Ramos (cell line): ENCODE results near the gene TEX54.
"Not testable (repeated sequence)": the region's sequence is repeated elsewhere in the genome, so short reads cannot be mapped to it uniquely, and the experiment has no call there.

Source experiments
- in situ Hi-C: fragments of 300-500 bp; cut with MboI; formaldehyde crosslinking; loops from one replicate; pipeline ENCODE4 v1.14.3; 2022; ENCODE audit warnings: low sequenced_read_pairs; ENCODE audit not compliant: unreplicated experiment

The TEX54 gene

DNA sequence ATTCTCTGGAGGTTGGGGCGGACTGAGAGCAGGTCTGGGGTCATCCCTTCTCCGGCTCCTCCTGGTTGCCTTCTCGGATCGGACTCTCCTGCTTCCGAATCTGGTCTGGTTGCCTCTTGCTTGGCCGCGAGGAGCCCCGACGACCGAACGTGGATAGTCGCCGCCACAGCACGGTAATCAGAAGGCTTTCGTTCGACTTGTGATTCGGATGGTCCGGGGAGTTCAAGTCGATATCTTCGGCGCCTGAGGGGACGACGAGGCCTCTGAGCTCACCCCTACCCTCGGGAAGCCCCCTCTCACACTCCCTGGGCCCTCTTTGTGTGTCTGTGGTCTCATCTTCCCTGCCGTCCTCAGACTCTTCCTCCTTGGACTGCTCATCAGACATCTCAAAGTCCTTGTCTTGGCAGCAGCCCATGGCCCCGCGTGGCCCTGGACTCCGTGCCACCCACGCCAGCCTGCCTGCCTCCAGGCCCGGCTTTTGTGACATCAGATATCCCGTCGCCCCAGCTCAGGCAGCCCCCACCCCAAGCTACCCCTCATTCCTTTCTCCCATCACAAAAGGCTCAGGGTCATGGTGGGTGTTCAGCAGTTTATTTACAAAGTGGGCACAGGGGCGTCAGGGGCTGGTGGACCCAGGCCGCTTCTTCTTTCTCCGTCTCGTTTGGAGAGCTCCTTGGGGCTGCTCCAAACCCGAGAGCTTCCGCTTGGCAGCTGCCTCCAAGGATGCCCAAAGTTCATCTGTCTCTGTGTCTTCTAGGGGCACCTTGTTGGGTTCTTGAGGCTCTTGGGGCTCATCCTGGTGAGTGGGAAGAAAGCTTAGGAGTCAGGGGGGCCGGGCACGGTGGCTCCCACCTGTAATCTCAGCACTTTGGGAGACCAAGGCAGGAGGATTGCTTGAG, at the start of gene TEX54:
Gene TEX54 (minus strand): TSS at position 506 of the 899 bp plus-strand sequence.
- in situ Hi-C loops, result loop anchor here (25.0 kb wide), 1 partner anchor 1405 kb away; the partner anchor contains the start of genes DNAJC4, FKBP2, NUDT22 and PPP1R14B

DNA sequence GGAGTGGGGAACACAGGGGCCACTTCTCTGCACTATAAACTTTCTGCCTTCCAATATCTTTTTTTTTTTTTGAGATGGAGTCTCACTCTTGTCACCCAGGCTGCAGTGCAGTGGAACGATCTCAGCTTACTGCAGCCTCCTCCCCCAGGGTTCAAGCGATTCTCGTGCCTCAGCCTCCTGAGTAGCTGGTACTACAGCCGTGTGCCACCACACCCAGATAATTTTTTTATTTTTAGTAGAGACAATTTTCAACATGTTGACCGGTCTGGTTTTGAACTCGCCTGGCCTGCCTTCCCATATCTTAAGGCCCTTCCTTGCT, 49.7 kb upstream of the TEX54 start:
- in situ Hi-C loops, result loop anchor here (25.0 kb wide), 1 partner anchor 470 kb away; the partner anchor contains the start of gene SCGB1A1

DNA sequence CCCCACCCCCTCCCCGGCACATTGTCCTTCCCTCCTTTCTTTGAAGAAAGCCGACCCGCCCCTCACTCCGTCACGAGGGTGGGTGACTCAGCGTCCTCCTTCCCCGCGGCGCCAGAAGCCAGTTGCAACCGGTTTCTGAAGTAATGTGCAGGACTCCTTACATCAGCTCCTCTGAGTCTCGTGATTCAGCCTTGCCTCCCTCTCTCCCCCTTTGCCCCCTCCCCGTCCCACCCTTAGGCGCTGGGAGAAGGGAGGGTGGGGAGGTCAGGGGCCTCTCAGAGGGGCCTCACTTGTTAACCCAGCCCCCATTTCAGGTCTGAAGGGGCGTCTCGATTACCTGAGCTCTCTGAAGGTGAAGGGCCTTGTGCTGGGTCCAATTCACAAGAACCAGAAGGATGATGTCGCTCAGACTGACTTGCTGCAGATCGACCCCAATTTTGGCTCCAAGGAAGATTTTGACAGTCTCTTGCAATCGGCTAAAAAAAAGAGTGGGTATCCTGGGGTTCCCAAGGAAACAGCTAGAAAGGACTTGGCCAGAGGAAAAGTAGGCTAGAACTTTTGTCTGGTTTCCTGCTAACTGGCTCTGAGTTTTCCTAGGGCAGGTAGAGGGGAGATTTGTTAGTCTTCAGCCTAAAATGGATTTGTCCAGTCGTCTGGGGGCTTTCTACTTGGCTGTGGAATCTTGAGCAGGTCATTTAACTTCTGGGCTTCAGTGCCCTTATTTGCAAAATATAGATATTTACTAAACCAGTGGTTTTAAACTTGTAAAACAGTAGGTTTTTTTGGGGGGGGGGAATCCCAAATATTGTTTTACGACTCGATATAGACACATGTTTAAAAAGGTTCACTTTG, 49.2 kb upstream of the TEX54 start:
- in situ Hi-C loops, result loop anchor here (25.0 kb wide), 1 partner anchor 470 kb away; the partner anchor contains the start of gene SCGB1A1

DNA sequence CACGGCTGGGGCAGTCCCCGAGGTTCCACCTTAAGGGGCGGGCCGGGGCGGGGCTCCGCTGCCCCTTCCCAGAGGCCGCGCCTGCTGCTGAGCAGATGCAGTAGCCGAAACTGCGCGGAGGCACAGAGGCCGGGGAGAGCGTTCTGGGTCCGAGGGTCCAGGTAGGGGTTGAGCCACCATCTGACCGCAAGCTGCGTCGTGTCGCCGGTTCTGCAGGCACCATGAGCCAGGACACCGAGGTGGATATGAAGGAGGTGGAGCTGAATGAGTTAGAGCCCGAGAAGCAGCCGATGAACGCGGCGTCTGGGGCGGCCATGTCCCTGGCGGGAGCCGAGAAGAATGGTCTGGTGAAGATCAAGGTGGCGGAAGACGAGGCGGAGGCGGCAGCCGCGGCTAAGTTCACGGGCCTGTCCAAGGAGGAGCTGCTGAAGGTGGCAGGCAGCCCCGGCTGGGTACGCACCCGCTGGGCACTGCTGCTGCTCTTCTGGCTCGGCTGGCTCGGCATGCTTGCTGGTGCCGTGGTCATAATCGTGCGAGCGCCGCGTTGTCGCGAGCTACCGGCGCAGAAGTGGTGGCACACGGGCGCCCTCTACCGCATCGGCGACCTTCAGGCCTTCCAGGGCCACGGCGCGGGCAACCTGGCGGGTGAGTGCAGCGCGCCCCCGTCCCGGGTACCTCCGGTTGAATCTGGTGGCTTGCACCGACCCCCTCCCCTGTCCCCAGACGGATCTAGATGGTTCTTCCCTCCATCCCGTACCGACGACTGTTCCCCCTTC, 48.4 kb upstream of the TEX54 start, which contains the start of gene SLC3A2:
Gene SLC3A2 (plus strand): TSS at position 94 of the 776 bp plus-strand sequence. CDS start 128 bp downstream, at position 222.
- in situ Hi-C loops, result loop anchor here (25.0 kb wide), 1 partner anchor 469 kb away; the partner anchor contains the start of gene SCGB1A1

DNA sequence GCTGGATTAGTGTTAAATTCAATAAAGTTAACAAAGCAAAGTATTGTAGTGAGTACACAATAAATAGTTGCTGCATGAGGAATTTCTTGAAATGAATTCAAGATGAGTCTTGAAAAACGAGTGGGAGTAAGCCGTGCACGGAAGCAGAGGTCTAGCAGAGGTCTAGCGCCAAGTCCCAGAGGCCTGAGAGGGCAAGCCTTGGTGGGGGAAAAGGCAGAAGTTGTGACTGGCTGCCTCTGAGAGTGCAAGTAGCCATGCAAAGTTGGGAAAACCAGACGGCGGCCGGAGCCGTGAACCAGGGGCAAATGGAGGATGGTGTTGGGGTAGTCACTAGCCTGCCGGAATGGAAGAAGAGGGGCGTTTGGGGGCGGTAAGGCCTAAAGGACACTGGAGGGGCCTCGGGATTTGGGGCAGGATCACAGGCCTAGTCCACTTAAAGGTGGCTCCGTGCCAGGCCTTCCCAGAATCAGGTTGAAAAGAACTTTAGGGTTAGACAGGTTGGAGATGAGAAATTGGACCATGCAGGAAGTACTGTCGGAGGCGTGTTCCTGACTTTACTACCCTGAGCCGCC, 47.7 kb upstream of the TEX54 start:
- in situ Hi-C loops, result loop anchor here (25.0 kb wide), 1 partner anchor 468 kb away; the partner anchor contains the start of gene SCGB1A1

DNA sequence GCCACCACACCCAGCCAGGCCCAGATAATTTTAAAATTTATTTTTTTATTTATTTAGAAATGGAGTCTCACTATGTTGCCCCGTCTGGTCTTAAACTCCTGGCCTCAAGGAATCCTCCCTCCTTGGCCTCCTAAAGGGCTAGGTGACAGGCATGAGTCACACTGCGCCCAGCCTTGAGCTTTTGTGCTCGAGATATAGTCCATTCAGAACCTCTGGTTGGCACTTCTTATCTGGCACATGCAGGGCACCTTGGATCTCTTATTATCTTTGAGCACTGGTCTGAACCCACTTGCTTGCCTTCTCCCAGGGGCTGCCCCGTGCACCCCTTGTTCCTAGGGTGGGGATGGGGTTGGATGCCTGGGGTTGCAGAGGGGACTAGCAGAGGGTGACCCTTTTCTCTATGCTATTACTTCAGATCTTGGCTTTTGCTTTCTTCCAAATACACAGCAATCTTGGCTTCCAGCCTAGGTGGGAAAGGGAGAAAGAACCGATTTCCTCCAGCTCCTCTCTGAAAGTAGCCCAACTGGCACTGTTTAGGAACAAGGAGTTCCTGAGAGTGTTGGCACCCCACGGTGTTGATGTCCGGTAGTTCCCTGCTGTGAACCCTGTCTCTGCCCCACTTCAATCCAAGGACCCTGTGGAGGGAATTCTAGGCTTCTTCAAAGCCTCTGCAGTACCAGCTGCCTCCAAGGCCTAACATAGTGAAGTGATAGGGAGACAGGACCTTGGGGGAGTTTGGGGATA, 46.8 kb upstream of the TEX54 start:
- in situ Hi-C loops, result loop anchor here (25.0 kb wide), 1 partner anchor 467 kb away; the partner anchor contains the start of gene SCGB1A1

DNA sequence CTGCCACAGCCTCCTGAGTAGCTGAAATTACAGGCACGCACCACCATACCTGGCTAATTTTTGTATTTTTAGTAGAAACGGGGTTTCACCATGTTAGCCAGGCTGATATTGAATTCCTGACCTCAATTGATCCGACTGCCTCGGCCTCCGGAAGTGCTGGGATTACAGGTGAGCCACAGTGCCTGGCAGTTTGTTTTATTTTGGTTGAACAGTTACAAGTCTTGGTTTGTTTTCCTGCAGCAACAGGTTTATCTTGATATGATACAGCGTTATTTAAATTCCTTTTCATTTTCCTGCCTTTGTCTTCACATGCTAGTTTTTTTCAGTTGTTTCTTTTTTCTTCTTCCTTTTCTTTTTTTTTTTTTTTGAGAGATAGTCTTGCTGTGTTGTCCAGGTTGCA, 44.1 kb upstream of the TEX54 start:
- in situ Hi-C loops, result loop anchor here (25.0 kb wide), 1 partner anchor 464 kb away; the partner anchor contains the start of gene SCGB1A1

DNA sequence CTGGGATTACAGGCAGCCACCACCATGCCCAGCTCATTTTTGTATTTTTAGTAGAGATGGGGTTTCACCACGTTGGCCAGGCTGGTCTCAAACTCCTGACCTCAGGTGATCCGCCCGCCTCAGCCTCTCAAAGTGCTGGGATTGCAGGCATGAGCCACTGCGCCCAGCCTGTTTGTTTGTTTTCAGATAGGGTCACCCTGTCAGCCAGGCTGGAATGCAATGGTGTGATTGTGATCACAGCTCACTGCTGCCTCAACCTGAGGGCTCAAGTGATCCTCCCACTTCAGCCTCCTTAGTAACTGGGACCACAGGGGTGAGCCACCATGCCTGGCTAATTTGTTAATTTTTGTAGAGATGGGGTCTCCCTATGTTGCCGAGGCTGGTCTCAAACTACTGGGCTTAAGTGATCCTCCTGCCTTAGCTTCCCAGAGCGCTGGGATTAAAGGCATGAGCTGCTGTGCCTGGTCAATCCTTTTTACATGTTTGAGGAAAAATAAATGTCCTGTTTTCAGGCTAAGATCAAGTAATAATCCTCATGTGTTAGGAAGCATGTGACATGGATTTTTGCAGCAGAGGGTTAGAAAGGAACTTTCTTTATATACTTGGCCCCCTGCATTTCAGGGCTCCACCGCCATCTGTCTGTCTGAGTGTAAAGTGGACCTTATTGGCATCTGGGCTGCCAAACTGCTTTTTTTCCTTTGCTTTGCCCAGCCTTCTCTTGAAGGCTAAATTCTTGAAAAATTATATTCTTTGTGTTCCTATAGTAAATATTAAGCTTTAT, 43.2 kb upstream of the TEX54 start:
- in situ Hi-C loops, result loop anchor here (25.0 kb wide), 1 partner anchor 464 kb away; the partner anchor contains the start of gene SCGB1A1

DNA sequence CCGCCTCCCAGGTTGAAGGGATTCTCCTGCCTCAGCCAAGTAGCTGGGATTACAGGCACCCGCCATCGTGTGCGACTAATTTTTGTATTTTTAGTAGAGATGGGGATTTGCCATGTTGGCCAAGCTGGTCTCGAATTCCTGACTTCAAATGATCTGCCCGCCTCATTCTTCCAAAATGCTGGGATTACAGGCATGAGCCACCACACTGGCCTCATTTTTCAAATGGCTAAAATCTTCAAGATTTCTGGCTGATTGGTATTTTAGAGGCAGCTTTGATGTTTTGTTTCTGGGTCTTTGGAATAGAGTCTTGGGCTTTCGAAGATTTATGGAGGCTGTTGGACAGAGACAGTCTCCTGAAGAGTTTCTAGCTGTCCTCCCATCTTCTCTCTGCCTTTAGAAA, 42.2 kb upstream of the TEX54 start:
- in situ Hi-C loops, result loop anchor here (25.0 kb wide), 1 partner anchor 463 kb away; the partner anchor contains the start of gene SCGB1A1

DNA sequence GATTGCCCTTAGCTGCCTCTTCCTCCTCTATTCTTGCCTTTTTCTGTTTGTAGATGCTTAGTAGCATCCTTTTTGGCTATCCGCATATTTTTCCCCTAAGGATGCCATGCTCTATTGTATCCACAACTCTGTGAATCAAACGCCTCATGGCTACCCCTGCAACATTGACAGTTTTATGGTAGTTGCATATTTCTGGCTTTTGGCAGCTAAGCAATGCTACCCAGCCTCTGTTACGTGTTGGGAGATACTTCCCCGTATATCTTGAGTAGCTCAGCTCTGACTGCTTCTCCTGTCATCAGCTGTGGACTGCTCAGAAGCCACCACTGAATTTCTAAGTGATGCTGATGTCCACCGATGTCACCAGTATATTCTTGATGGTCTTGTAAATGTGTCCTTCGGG, 33.0 kb upstream of the TEX54 start:
- in situ Hi-C loops, result no loop called here

DNA sequence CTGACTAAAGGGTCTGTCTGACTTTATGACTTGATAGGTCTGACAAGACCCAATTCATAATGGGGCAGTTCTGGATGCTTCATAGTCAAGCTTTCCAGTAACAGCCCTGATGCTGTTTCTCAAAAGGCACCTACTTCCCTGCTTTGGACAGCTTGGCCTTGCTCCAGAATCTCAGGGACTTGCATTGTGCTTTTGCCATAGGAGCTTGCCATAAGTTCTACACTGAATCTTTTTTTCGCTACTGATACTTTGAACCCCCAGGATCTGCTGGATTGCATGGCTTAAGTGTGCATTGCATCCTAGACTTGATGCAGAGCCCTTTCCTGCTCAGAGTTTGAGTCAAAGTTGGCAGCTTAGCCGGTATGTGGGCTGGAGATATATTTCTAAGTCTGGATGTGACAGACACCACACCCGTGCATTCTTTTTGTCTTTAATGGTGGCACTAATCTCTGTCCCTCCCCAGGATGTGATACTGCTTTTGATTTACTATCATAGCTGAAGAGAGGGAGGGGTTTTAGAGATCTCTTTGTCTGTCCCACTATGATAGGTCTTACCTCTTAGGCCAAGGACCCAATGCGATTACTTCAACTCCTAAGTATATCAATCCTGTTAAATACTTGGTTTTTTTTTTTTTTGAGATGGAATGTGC, 31.2 kb upstream of the TEX54 start:
- in situ Hi-C loops, result loop anchor here (5.0 kb wide), 1 partner anchor 77 kb away; the partner anchor contains the start of gene TMEM179B

DNA sequence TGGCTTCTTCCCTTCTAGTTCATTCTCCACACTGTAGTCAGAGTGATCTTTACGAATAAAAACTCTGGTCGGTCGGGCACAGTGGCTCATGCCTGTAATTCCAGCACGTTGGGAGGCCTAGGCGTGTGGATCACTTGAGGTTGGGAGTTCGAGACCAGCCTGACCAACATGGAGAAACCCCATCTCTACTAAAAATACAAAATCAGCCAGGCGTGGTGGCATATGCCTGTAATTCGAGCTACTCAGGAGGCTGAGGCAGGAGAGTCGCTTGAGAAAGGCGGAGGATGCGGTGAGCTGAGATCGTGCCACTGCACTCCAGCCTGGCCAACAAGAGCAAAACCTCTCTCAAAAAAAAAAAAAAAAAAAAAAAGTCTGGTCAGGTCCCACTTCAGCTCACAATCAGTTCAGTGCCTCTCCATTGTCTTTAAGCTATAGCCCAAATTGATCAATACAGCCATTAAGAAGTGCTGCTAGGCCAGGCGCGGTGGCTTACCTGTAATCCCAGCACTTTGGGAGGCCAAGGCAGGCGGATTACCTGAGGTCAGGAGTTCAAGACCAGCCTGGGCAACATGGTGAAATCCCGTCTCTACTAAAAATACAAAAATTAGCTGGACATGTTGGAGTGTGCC, 29.0 kb upstream of the TEX54 start:
- in situ Hi-C loops, result loop anchor here (5.0 kb wide), 1 partner anchor 74 kb away; the partner anchor contains the start of gene TMEM179B

DNA sequence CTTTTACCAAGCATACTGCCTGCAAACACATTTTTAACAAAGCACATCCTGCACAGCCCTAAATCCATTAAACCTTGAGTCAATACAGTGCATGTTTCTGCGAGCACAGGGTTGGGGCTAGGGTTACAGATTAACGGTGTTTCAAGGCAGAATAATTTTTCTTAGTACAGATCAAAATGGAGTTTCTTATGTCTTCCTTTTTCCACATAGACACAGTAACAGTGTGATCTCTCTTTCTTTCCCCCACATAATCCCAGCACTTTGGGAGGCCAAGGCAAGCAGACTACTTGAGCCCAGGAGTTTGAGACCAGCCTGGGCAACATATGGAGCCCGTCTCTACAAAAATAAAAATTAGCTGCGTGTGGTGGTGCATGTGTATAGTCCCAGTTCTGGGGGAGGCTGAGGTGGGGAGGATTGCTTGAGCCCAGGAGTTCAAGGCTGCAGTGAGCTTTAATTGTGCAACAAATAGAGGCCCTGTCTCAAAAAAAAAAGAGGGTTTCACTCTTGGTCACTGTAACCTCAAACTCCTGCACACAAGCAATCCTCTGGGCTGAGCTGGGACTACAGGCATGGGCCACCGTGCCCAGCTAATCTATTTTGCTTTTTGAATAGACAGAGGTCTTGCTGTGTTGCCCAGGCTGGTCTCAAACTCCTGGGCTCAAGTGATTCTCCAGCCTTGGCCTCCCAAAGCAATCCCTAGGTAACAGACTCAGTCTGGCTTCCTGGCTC, 28.4 kb upstream of the TEX54 start:
- in situ Hi-C loops, result loop anchor here (5.0 kb wide), 1 partner anchor 74 kb away; the partner anchor contains the start of gene TMEM179B

DNA sequence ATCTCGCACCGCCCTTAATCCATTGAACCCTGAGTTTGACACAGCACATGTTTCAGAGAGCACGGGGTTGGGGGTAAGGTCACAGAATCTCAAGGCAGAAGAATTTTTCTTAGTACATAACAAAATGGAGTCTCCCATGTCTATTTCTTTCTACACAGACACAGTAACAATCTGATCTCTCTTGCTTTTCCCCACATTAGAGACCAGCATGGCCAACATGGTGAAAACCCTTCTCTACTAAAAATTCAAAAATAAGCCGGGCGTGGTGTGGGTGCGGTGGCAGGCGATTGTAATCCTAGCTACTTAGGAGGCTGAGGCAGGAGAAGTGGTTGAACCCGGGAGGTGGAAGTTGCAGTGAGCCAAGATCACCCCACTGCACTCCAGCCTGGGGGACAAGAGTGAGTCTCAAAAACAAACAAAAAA, 26.7 kb upstream of the TEX54 start:
- in situ Hi-C loops, result not testable (repeated sequence)

DNA sequence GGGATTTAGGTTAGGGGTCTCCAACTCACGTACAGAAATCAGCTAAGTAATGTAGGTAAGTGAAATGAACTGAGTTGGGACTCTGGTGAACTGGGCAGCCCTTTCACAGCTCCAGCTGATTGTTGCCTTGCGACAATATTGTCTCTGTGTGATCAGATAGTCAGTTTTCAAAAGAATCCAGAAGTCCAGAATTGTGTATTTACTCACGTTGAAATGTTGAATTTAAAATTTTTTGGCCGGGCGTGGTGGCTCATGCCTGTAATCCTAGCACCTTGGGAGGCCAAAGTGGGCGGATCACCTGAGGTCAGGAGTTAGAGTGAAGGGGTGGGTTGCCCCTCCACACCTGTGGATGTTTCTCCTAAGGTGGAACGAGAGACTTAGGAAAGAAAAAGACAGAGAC, 25.6 kb upstream of the TEX54 start:
- in situ Hi-C loops, result no loop called here

DNA sequence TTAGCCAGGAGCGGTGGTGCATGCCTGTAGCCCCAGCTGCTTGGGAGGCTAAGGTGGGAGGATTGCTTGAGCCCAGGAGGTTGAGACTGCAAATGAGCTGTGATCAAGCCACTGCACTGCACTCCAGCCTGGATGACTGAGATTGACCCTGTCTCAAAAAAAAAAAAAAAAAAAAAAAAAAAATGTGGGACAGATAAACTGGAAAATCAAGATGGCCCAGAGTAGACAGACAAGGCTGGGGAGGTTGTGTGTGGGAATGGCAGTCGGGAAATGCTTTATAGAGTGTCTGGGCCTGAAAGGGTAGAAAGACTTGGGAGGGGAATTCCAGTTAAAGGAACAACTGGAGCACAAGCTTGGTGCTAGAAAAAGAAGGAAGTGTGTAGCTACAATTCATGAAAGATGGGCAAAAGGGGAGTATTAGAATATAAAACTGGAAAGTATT, 24.9 kb upstream of the TEX54 start:
- in situ Hi-C loops, result no loop called here
